PC-9 (cell line): ENCODE measurements around the gene ITGB7. TPM values are rescaled to one million over a fixed set of nuclear protein-coding genes. Genes with fewer than 3 reads are reported as not detected.

Source experiments
- BruUV-seq: library from RNA; stranded (reverse); fragments of 400-500 nt; replicated peaks from 2 replicates; lab custom pipeline; 2021; lab: Mats Ljungman, UMichigan
- CTCF ChIA-PET: fragments of 300-600 bp; sonication (Branson Sonifier 250); formaldehyde crosslinking; loops from one replicate; lab custom pipeline; 2022; ENCODE audit warnings: antibody characterized with exemption; lab: Charles Lee
- POLR2A ChIA-PET: fragments of 300-600 bp; sonication (Branson Sonifier 250); formaldehyde crosslinking; loops from one replicate; lab custom pipeline; 2022; ENCODE audit warnings: antibody characterized with exemption; ENCODE audit not compliant: unreplicated experiment; lab: Charles Lee
- DNase-seq, 2 experiments: peaks; one replicate each; pipeline versions ENCODE4 v3.0.0 to v3.0.0-alpha.2; 2015 to 2022; ENCODE audit warnings: mixed read lengths in 1 of 2
- H2AFZ ChIP-seq: fragments of 200-600 bp; sonication (generic); 2 replicates; pipeline ENCODE4 v1.8.1; 2017; ENCODE audit warnings: antibody characterized with exemption
- H3F3A ChIP-seq: fragments of 200-600 bp; sonication (generic); 2 replicates; pipeline ENCODE4 v1.8.1; 2017; ENCODE audit warnings: antibody characterized with exemption, mild to moderate bottlenecking, low read depth; ENCODE audit not compliant: insufficient read depth
- H3K27ac ChIP-seq: fragments of 200-600 bp; sonication (generic); 2 replicates; pipeline ENCODE4 v1.6.1; 2016; ENCODE audit warnings: mixed run types
- H3K27me3 ChIP-seq: fragments of 200-600 bp; sonication (generic); 2 replicates; pipeline ENCODE4 v1.6.1; 2016; ENCODE audit warnings: low read depth, mixed run types; ENCODE audit not compliant: insufficient read depth
- H3K36me3 ChIP-seq: fragments of 200-600 bp; sonication (generic); 2 replicates; pipeline ENCODE4 v1.6.1; 2016; ENCODE audit warnings: low read depth, mixed run types
- H3K4me1 ChIP-seq: fragments of 200-600 bp; sonication (generic); replicated peaks from 2 replicates; pipeline ENCODE4 v1.6.1; 2016; ENCODE audit warnings: mixed run types; ENCODE audit not compliant: insufficient read depth
- H3K4me2 ChIP-seq: fragments of 200-600 bp; sonication (generic); 2 replicates; pipeline ENCODE4 v1.6.1; 2017; ENCODE audit warnings: mixed run types
- H3K4me3 ChIP-seq: fragments of 200-600 bp; sonication (generic); 2 replicates; pipeline ENCODE4 v1.6.1; 2016; ENCODE audit warnings: mixed run types
- H3K79me2 ChIP-seq: fragments of 200-600 bp; sonication (generic); 2 replicates; pipeline ENCODE4 v1.6.1; 2017; ENCODE audit warnings: low read depth, mixed run types
- H3K9me2 ChIP-seq: fragments of 200-600 bp; sonication (generic); 2 replicates; pipeline ENCODE4 v1.8.1; 2017; ENCODE audit warnings: mild to moderate bottlenecking; ENCODE audit not compliant: insufficient read depth
- H3K9me3 ChIP-seq: fragments of 200-600 bp; sonication (generic); 2 replicates; pipeline ENCODE4 v1.8.1; 2016; ENCODE audit warnings: low read depth; ENCODE audit not compliant: insufficient read depth
- H4K20me1 ChIP-seq: fragments of 200-600 bp; sonication (generic); 2 replicates; pipeline ENCODE4 v1.8.1; 2017; ENCODE audit not compliant: insufficient read depth
- CTCF ChIP-seq: fragments of 200-600 bp; sonication (generic); conservative IDR thresholded peaks from 2 replicates; pipeline ENCODE4 v1.6.1; 2017; ENCODE audit warnings: mixed run types, antibody characterized with exemption, mild to moderate bottlenecking, moderate library complexity
- EZH2 ChIP-seq: fragments of 200-600 bp; sonication (generic); IDR thresholded peaks from 2 replicates; pipeline ENCODE4 v1.8.0; 2017; ENCODE audit warnings: antibody characterized with exemption, low read depth
- intact Hi-C: fragments of 100-400 bp; cut with micrococcal nuclease; formaldehyde crosslinking; loops from one replicate; pipeline ENCODE4 v1.10.0; 2022; ENCODE audit not compliant: unreplicated experiment
- total RNA-seq: library from RNA; stranded (reverse); gene quantifications from 2 replicates; pipeline ENCODE4 v1.2.3, GENCODE V29; 2021

ITGB7 gene
- total RNA-seq, 1 experiment from 2014 or later, result 3.3 TPM

DNA sequence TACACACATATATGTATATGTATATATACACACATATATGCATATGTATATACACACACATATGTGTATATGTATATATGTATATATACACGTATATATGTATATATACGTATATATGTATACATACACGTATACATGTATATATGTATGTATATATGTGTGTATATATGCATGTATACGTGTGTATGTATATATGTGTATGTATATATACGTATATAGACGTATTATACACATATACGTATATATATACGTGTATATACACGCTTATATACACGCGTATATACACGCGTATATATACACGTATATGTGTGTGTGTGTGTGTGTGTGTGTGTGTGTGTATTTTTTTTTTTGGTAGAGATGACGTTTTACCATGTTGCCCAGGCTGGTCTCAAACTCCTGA, 59.4 kb downstream of the ITGB7 start:
- peaks cover 12% of the 10 kb centered on the region; the same call in 1 of the 2 replicates for H3F3A ChIP-seq
- DNase-seq, result no peak
- CTCF ChIA-PET, result no interaction called here
- H3K79me2 ChIP-seq, result no peaks in the 10 kb centered on the region
- no peaks in the 10 kb centered on the region for H3K27me3 ChIP-seq
- H3K4me3 ChIP-seq, result no peak overlapping the region
- no peaks in the 10 kb centered on the region for H3K4me1 ChIP-seq
- no peaks in the 10 kb centered on the region for H3K36me3 ChIP-seq
- H3K4me2 ChIP-seq, result no peak overlapping the region
- TF ChIP-seq EZH2 (no peak), CTCF (no peak)
- no peak overlapping the region for H2AFZ ChIP-seq
- intact Hi-C loops, result no loop called here
- POLR2A ChIA-PET, result no interaction called here
- no peaks in the 10 kb centered on the region for H4K20me1 ChIP-seq
- no peaks in the 10 kb centered on the region for H3K9me2 ChIP-seq
- no peaks in the 10 kb centered on the region for H3K9me3 ChIP-seq
- BruUV-seq, result no TSS peak
- no peak overlapping the region for H3K27ac ChIP-seq

DNA sequence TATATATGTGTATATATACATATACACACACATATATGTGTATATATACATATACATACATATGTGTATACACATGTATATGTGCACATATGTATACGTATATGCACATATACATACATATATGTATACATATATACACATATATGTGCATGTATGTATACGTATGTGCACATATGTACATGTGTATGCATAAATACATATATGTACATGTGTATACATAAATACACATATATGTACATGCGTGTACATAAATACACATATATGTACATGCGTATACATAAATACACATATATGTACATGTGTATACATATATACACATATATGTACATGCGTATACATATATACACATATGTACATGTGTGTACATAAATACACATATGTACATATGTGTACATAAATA, 59.9 kb downstream of the ITGB7 start:
- Histone ChIP-seq H4K20me1 (no peaks in the 10 kb centered on the region), H3K9me2 (no peaks in the 10 kb centered on the region), H3K27me3 (no peaks in the 10 kb centered on the region), H3K27ac (no peak overlapping the region), H3F3A (peaks cover 12% of the 10 kb centered on the region; the same call in 1 of the 2 replicates), H2AFZ (no peak overlapping the region), H3K36me3 (no peaks in the 10 kb centered on the region), H3K4me2 (no peak overlapping the region), H3K4me1 (no peaks in the 10 kb centered on the region), H3K9me3 (no peaks in the 10 kb centered on the region), H3K79me2 (no peaks in the 10 kb centered on the region), H3K4me3 (no peak overlapping the region)
- TF ChIP-seq CTCF (no peak), EZH2 (no peak)
- BruUV-seq, result no TSS peak
- intact Hi-C loops, result no loop called here
- DNase-seq, result no peak
- CTCF ChIA-PET, result no interaction called here
- POLR2A ChIA-PET, result no interaction called here

- no peaks in the 10 kb centered on the region for H3K4me1 ChIP-seq
- no peak overlapping the region for H3K4me2 ChIP-seq
- no TSS peak for BruUV-seq
- 0 out of 2 replicates have a peak, but pooled peaks cover 12% of the 10 kb centered on the region for H3F3A ChIP-seq
- no peaks in the 10 kb centered on the region for H3K79me2 ChIP-seq
- no peaks in the 10 kb centered on the region for H3K9me3 ChIP-seq
- TF ChIP-seq EZH2 (no peak), CTCF (no peak)
- no peak overlapping the region for H3K27ac ChIP-seq
- POLR2A ChIA-PET, result no interaction called here
- H3K36me3 ChIP-seq, result no peaks in the 10 kb centered on the region
- no peak overlapping the region for H2AFZ ChIP-seq
- CTCF ChIA-PET, result no interaction called here
- no peaks in the 10 kb centered on the region for H3K9me2 ChIP-seq
- H3K27me3 ChIP-seq, result no peaks in the 10 kb centered on the region
- no peaks in the 10 kb centered on the region for H4K20me1 ChIP-seq
- intact Hi-C loops, result no loop called here
- H3K4me3 ChIP-seq, result no peak overlapping the region
- no peak for DNase-seq
Measured at GRCh38 chr12:53145383-53146260, 61.4 kb downstream of the ITGB7 start.
